ENCODE data around the gene CASKIN2. TPM values are rescaled to one million over a fixed set of nuclear protein-coding genes. Genes with fewer than 3 reads are reported as not detected.

Gene CASKIN2
- total and polyA plus RNA-seq, 10 of the 15 experiments (the other 5 are each of a cell fraction or from before 2014, with no cell fraction given): 0.02 to 2.7 (median 0.44) TPM; not detected in 1

DNA sequence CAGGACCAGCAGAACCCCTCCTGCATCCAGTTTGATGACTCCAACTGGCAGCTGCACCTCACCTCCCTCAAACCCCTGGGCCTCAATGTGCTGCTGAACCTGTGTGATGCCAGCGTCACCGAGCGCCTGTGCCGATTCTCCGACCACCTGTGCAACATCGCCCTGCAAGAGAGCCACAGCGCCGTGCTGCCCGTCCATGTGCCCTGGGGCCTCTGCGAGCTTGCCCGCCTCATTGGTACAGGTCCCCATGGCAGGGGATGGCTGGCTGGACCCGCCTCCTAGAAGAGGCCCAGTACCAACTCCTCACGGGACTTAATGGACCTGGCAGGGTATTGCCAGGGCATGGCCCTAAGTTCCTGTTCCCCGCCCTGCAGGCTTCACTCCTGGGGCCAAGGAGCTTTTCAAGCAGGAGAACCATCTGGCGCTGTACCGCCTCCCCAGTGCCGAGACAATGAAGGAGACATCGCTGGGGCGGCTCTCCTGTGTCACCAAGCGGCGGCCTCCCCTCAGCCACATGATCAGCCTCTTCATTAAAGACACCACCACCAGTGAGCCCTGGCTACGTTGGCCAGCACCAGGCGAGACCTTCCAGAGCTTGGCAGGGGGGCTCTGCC lies 22.7 kb downstream of the CASKIN2 start:
- ChIA-PET RAD21 (ENCODE audit: unreplicated experiment) (interaction anchor here (0.5 kb wide), 1 partner anchor 65 kb away, joined by 5 read pairs; no protein-coding TSS in a partner anchor), CTCF (no interaction called here), SMC1A (ENCODE audit: uncharacterized antibody, unreplicated experiment) (no interaction called here), POLR2A (no interaction called here)
- Histone ChIP-seq H3K4me2 (ENCODE audit: control insufficient read depth, insufficient read depth) (no peak overlapping the region), H3K27ac (ENCODE audit: control insufficient read depth, insufficient read depth) (no peak overlapping the region), H3K27me3 (replicated peaks in 1 of 2; ENCODE audit: control insufficient read depth in 2 of 2, insufficient read depth in 2 of 2, low read length in 1 of 2) (no peaks in the 10 kb centered on the region), H3K9me3 (replicated peaks; ENCODE audit: control insufficient read depth, insufficient read depth, low read length) (no peaks in the 10 kb centered on the region), H3K4me1 (ENCODE audit: control insufficient read depth, insufficient read depth, low read length) (peaks cover 6% of the 10 kb centered on the region), H2AFZ (ENCODE audit: control insufficient read depth, low read depth, low read length) (no peak overlapping the region), H3K9ac (ENCODE audit: control insufficient read depth, insufficient read depth, low read length) (no peak overlapping the region), H3K4me3 (no peak overlapping the region), H3K79me2 (ENCODE audit: control insufficient read depth, insufficient read depth, low read length) (no peaks in the 10 kb centered on the region), H3K36me3 (ENCODE audit: control insufficient read depth in 2 of 2, insufficient read depth in 2 of 2, low read length in 1 of 2) (peaks cover 7 to 15% of the 10 kb centered on the region in 2 experiments; a peak in 3 of 4 replicates), H4K20me1 (ENCODE audit: control insufficient read depth, insufficient read depth) (no peaks in the 10 kb centered on the region)
- DNase-seq (ENCODE audit: low read depth, low spot score) (no peak), FAIRE-seq (no peak), ATAC-seq (no peak)
- intact Hi-C loops (cut with micrococcal nuclease; ENCODE audit: unreplicated experiment) (no loop called here), in situ Hi-C loops (cut with MboI) (no loop called here)
- 87% methylated on average over 23 of the region's 23 CpGs for WGBS (ENCODE audit: insufficient coverage, insufficient replicate concordance, low lambda C conversion rate, missing lambda C conversion rate)
- TF ChIP-seq, protein P1, sequence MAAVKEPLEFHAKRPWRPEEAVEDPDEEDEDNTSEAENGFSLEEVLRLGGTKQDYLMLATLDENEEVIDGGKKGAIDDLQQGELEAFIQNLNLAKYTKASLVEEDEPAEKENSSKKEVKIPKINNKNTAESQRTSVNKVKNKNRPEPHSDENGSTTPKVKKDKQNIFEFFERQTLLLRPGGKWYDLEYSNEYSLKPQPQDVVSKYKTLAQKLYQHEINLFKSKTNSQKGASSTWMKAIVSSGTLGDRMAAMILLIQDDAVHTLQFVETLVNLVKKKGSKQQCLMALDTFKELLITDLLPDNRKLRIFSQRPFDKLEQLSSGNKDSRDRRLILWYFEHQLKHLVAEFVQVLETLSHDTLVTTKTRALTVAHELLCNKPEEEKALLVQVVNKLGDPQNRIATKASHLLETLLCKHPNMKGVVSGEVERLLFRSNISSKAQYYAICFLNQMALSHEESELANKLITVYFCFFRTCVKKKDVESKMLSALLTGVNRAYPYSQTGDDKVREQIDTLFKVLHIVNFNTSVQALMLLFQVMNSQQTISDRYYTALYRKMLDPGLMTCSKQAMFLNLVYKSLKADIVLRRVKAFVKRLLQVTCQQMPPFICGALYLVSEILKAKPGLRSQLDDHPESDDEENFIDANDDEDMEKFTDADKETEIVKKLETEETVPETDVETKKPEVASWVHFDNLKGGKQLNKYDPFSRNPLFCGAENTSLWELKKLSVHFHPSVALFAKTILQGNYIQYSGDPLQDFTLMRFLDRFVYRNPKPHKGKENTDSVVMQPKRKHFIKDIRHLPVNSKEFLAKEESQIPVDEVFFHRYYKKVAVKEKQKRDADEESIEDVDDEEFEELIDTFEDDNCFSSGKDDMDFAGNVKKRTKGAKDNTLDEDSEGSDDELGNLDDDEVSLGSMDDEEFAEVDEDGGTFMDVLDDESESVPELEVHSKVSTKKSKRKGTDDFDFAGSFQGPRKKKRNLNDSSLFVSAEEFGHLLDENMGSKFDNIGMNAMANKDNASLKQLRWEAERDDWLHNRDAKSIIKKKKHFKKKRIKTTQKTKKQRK (IDR thresholded peaks at IDR 0.05; ENCODE audit: low read depth, low read length): no peak
- TSS peak; percentile 41 for BruUV-seq (replicated peaks)

DNA sequence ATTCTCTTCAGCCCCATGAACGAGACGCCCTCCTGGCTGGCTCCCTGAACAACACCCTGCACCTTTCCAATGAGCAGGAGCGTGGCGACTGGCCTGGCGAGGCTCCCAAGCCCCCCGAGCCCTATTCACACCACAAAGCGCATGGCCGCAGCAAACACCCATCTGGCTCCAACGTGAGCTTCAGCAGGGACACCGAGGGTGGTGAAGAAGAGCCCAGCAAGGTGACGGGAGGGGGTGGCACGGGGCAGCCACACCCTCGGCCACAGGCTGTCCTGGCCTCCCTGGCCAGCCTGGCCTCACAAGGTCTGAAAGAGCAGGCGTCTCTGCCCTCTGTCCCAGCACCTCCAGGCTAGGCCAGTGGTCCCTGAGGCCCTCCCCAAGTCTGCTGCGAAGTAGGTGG lies 23.7 kb downstream of the CASKIN2 start:
- H3K4me3 ChIP-seq: no peak overlapping the region
- ChIA-PET CTCF (no interaction called here), SMC1A (ENCODE audit: uncharacterized antibody, unreplicated experiment) (no interaction called here), RAD21 (ENCODE audit: unreplicated experiment) (no interaction called here), POLR2A (no interaction called here)
- ATAC-seq (no peak), DNase-seq (ENCODE audit: low read depth, low spot score) (no peak), FAIRE-seq (no peak)
- H3K27me3 ChIP-seq (replicated peaks in 1 of 2; ENCODE audit: control insufficient read depth in 2 of 2, insufficient read depth in 2 of 2, low read length in 1 of 2): no peaks in the 10 kb centered on the region
- H2AFZ ChIP-seq (ENCODE audit: control insufficient read depth, low read depth, low read length): no peak overlapping the region
- BruUV-seq (replicated peaks): no TSS peak
- H3K9ac ChIP-seq (ENCODE audit: control insufficient read depth, insufficient read depth, low read length): no peak overlapping the region
- peaks cover 7 to 15% of the 10 kb centered on the region in 2 experiments; a peak in 3 of 4 replicates for H3K36me3 ChIP-seq (ENCODE audit: control insufficient read depth in 2 of 2, insufficient read depth in 2 of 2, low read length in 1 of 2)
- no peaks in the 10 kb centered on the region for H4K20me1 ChIP-seq (ENCODE audit: control insufficient read depth, insufficient read depth)
- H3K4me2 ChIP-seq (ENCODE audit: control insufficient read depth, insufficient read depth): no peak overlapping the region
- peaks cover 13% of the 10 kb centered on the region for H3K4me1 ChIP-seq (ENCODE audit: control insufficient read depth, insufficient read depth, low read length)
- in situ Hi-C loops (cut with MboI) (no loop called here), intact Hi-C loops (cut with micrococcal nuclease; ENCODE audit: unreplicated experiment) (no loop called here)
- no peaks in the 10 kb centered on the region for H3K79me2 ChIP-seq (ENCODE audit: control insufficient read depth, insufficient read depth, low read length)
- WGBS (ENCODE audit: insufficient coverage, insufficient replicate concordance, low lambda C conversion rate, missing lambda C conversion rate): 80% methylated on average over 15 of the region's 15 CpGs
- TF ChIP-seq MTA2 (IDR thresholded peaks at IDR 0.05; ENCODE audit: low read depth): no peak
- no peak for TF ChIP-seq SUZ12 (IDR thresholded peaks at IDR 0.05; ENCODE audit: unreplicated experiment)
- TF ChIP-seq JUND (IDR thresholded peaks at IDR 0.05; ENCODE audit: low read depth, low read length): no peak
- TF ChIP-seq, protein P2, sequence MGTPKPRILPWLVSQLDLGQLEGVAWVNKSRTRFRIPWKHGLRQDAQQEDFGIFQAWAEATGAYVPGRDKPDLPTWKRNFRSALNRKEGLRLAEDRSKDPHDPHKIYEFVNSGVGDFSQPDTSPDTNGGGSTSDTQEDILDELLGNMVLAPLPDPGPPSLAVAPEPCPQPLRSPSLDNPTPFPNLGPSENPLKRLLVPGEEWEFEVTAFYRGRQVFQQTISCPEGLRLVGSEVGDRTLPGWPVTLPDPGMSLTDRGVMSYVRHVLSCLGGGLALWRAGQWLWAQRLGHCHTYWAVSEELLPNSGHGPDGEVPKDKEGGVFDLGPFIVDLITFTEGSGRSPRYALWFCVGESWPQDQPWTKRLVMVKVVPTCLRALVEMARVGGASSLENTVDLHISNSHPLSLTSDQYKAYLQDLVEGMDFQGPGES (IDR thresholded peaks at IDR 0.05): no peak
- TF ChIP-seq MYC (IDR thresholded peaks at IDR 0.05; ENCODE audit: insufficient read depth, insufficient read length, insufficient replicate concordance, low read length, severe bottlenecking): no peak
- no peak for TF ChIP-seq YY1 (IDR thresholded peaks at IDR 0.05; ENCODE audit: low read depth, low read length)
- no peak for TF ChIP-seq ETV6 (conservative IDR thresholded peaks at IDR 0.05 in 1 of 2, IDR thresholded peaks at IDR 0.05 in 1 of 2; ENCODE audit: borderline replicate concordance in 1 of 2, low read depth in 1 of 2)
- TF ChIP-seq SIN3A (IDR thresholded peaks at IDR 0.05; ENCODE audit: low read depth, low read length): no peak
- TF ChIP-seq KLF5 (IDR thresholded peaks at IDR 0.05; ENCODE audit: partially characterized antibody): no peak
- no peak for TF ChIP-seq FOXK2 (IDR thresholded peaks at IDR 0.05)
- TF ChIP-seq YBX1 (IDR thresholded peaks at IDR 0.05): no peak
- no peak for TF ChIP-seq RAD21 (IDR thresholded peaks at IDR 0.05; ENCODE audit: insufficient read depth, low read depth, low read length)
- H3K9me3 ChIP-seq (replicated peaks; ENCODE audit: control insufficient read depth, insufficient read depth, low read length): no peaks in the 10 kb centered on the region
- H3K27ac ChIP-seq (ENCODE audit: control insufficient read depth, insufficient read depth): no peak overlapping the region

Measured in GM12878 (cell line).